ENCODE data around the gene SLCO3A1. TPM values are rescaled to one million over a fixed set of nuclear protein-coding genes. Genes with fewer than 3 reads are reported as not detected.
A peak's percentile ranks its signal among the peaks of the same experiment; 100 is the strongest.

SLCO3A1 gene
- total and polyA plus RNA-seq, 2 experiments from 2014 or later, result 35.5 to 71.9 TPM

GRCh38 chr15:92049290-92049989 is 195.9 kb downstream of the SLCO3A1 start:
- no peaks in the 10 kb centered on the region for H3K36me3 ChIP-seq
- DNase-seq (ENCODE audit: low read depth in 1 of 2, low spot score in 1 of 2), result peak in 1 of 2 donors; percentile 18
- H3K27me3 ChIP-seq, result no peaks in the 10 kb centered on the region
- peaks cover 10% of the 10 kb centered on the region for H3K4me1 ChIP-seq (ENCODE audit: low read depth)
- no peaks in the 10 kb centered on the region for H3K9me3 ChIP-seq (ENCODE audit: low read depth)
- no peak overlapping the region for H3K4me3 ChIP-seq
- H3K27ac ChIP-seq, result peak overlapping the region; percentile 15
- TF ChIP-seq CTCF (IDR thresholded peaks at IDR 0.05; ENCODE audit: low read depth, low read length), result no peak

- no peak for DNase-seq (ENCODE audit: low read depth in 1 of 2, low spot score in 1 of 2)
- H3K27me3 ChIP-seq, result no peaks in the 10 kb centered on the region
These were observed 196.9 kb downstream of the SLCO3A1 start for GRCh38 chr15:92050220-92050898.

GRCh38 chr15:92051716-92052115 is 198.2 kb downstream of the SLCO3A1 start:
- no peak overlapping the region for H3K27ac ChIP-seq
- peaks cover 10% of the 10 kb centered on the region for H3K4me1 ChIP-seq (ENCODE audit: low read depth)
- no peak overlapping the region for H3K4me3 ChIP-seq
- no peaks in the 10 kb centered on the region for H3K36me3 ChIP-seq
- DNase-seq (ENCODE audit: low read depth in 1 of 2, low spot score in 1 of 2), result no peak
- H3K9me3 ChIP-seq (ENCODE audit: low read depth), result no peaks in the 10 kb centered on the region
- TF ChIP-seq CTCF (IDR thresholded peaks at IDR 0.05; ENCODE audit: low read depth, low read length), result no peak
- H3K27me3 ChIP-seq, result no peaks in the 10 kb centered on the region

More at GRCh38 chr15:92050220-92050898, 196.9 kb downstream of the SLCO3A1 start:
- peak overlapping the region; percentile 15 for H3K27ac ChIP-seq
- no peaks in the 10 kb centered on the region for H3K36me3 ChIP-seq
- no peaks in the 10 kb centered on the region for H3K9me3 ChIP-seq (ENCODE audit: low read depth)
- H3K4me1 ChIP-seq (ENCODE audit: low read depth), result peaks cover 10% of the 10 kb centered on the region
- H3K4me3 ChIP-seq, result no peak overlapping the region
- no peak for TF ChIP-seq CTCF (IDR thresholded peaks at IDR 0.05; ENCODE audit: low read depth, low read length)

GRCh38 chr15:92053753-92054316 is 200.3 kb downstream of the SLCO3A1 start:
- Histone ChIP-seq H3K27me3 (no peaks in the 10 kb centered on the region), H3K27ac (no peak overlapping the region), H3K4me1 (ENCODE audit: low read depth) (peaks cover 13% of the 10 kb centered on the region), H3K4me3 (no peak overlapping the region), H3K9me3 (ENCODE audit: low read depth) (no peaks in the 10 kb centered on the region), H3K36me3 (no peaks in the 10 kb centered on the region)
- DNase-seq (ENCODE audit: low read depth in 1 of 2, low spot score in 1 of 2), result no peak
- peak; percentile 43 for TF ChIP-seq CTCF (IDR thresholded peaks at IDR 0.05; ENCODE audit: low read depth, low read length)

GRCh38 chr15:92056875-92057274 is 203.4 kb downstream of the SLCO3A1 start:
- no peaks in the 10 kb centered on the region for H3K36me3 ChIP-seq
- no peak overlapping the region for H3K4me3 ChIP-seq
- no peak for DNase-seq (ENCODE audit: low read depth in 1 of 2, low spot score in 1 of 2)
- TF ChIP-seq CTCF (IDR thresholded peaks at IDR 0.05; ENCODE audit: low read depth, low read length), result no peak
- no peaks in the 10 kb centered on the region for H3K9me3 ChIP-seq (ENCODE audit: low read depth)
- H3K4me1 ChIP-seq (ENCODE audit: low read depth), result peaks cover 13% of the 10 kb centered on the region
- no peak overlapping the region for H3K27ac ChIP-seq
- H3K27me3 ChIP-seq, result no peaks in the 10 kb centered on the region
